Measurements from ENCODE around the gene FARS2. TPM values are rescaled to one million over a fixed set of nuclear protein-coding genes. Genes with fewer than 3 reads are reported as not detected.
A peak's percentile ranks its signal among the peaks of the same experiment; 100 is the strongest.

The FARS2 gene
- polyA plus RNA-seq, 1 donor (not counting 4 experiments of a cell fraction or from before 2014, with no cell fraction given), result 21.3 TPM

- no peak overlapping the region for H3K4me3 ChIP-seq (ENCODE audit: control insufficient read depth in 2 of 3, extremely low read depth in 1 of 3, insufficient read depth in 2 of 3, low read depth in 1 of 3, low read length in 3 of 3)
- dilution Hi-C loops (cut with MboI; ENCODE audit: extremely low pct_ligation_motif_present, low sequenced_read_pairs), result no loop called here
- TF ChIP-seq CTCF (optimal IDR thresholded peaks at IDR 0.05 in 1 of 3, IDR thresholded peaks at IDR 0.05 in 1 of 3, conservative IDR thresholded peaks at IDR 0.05 in 1 of 3; ENCODE audit: extremely low read depth in 1 of 3, insufficient read depth in 2 of 3, low read length in 3 of 3) (no peak), EZH2 (IDR thresholded peaks at IDR 0.05; ENCODE audit: low read length) (no peak)
Measured at GRCh38 chr6:5478380-5478779, 217.1 kb downstream of the FARS2 start.

GRCh38 chr6:5481033-5481432 is 219.7 kb downstream of the FARS2 start:
- Histone ChIP-seq H3K9me1 (ENCODE audit: control insufficient read depth, extremely low read depth, insufficient read depth, low read length) (no peaks in the 10 kb centered on the region), H3K27ac (ENCODE audit: control insufficient read depth, insufficient read depth, low read length) (no peak overlapping the region), H3K9me3 (ENCODE audit: control insufficient read depth, low read depth, low read length) (no peaks in the 10 kb centered on the region), H3K27me3 (ENCODE audit: control insufficient read depth, extremely low read depth, insufficient read depth, low read length) (no peaks in the 10 kb centered on the region), H2AFZ (ENCODE audit: control insufficient read depth, low read length) (peak overlapping the region; percentile 53), H3K9ac (ENCODE audit: control insufficient read depth, extremely low read depth, insufficient read depth, low read length) (no peak overlapping the region), H4K20me1 (ENCODE audit: control insufficient read depth, extremely low read depth, insufficient read depth, low read length) (no peaks in the 10 kb centered on the region), H3K36me3 (ENCODE audit: control insufficient read depth in 2 of 2, extremely low read depth in 1 of 2, insufficient read depth in 2 of 2, low read length in 2 of 2) (no peaks in the 10 kb centered on the region), H3K4me2 (ENCODE audit: control insufficient read depth, extremely low read depth, insufficient read depth, low read depth, low read length) (peak overlapping the region; percentile 35), H3K4me3 (ENCODE audit: control insufficient read depth in 2 of 3, extremely low read depth in 1 of 3, insufficient read depth in 2 of 3, low read depth in 1 of 3, low read length in 3 of 3) (no peak overlapping the region), H3K4me1 (ENCODE audit: control insufficient read depth, extremely low read depth, insufficient read depth, low read length) (no peaks in the 10 kb centered on the region), H3K79me2 (ENCODE audit: control insufficient read depth, insufficient read depth, low read length) (no peaks in the 10 kb centered on the region)
- dilution Hi-C loops (cut with MboI; ENCODE audit: extremely low pct_ligation_motif_present, low sequenced_read_pairs), result no loop called here
- FAIRE-seq (no peak), DNase-seq (ENCODE audit: low read depth, low spot score) (no peak)
- TF ChIP-seq EZH2 (IDR thresholded peaks at IDR 0.05; ENCODE audit: low read length) (no peak), CTCF (optimal IDR thresholded peaks at IDR 0.05 in 1 of 3, IDR thresholded peaks at IDR 0.05 in 1 of 3, conservative IDR thresholded peaks at IDR 0.05 in 1 of 3; ENCODE audit: extremely low read depth in 1 of 3, insufficient read depth in 2 of 3, low read length in 3 of 3) (no peak)

More at GRCh38 chr6:5478380-5478779, 217.1 kb downstream of the FARS2 start:
- Histone ChIP-seq H3K4me1 (ENCODE audit: control insufficient read depth, extremely low read depth, insufficient read depth, low read length) (no peaks in the 10 kb centered on the region), H3K27ac (ENCODE audit: control insufficient read depth, insufficient read depth, low read length) (no peak overlapping the region), H2AFZ (ENCODE audit: control insufficient read depth, low read length) (no peak overlapping the region), H3K9me1 (ENCODE audit: control insufficient read depth, extremely low read depth, insufficient read depth, low read length) (no peaks in the 10 kb centered on the region), H4K20me1 (ENCODE audit: control insufficient read depth, extremely low read depth, insufficient read depth, low read length) (no peaks in the 10 kb centered on the region), H3K9ac (ENCODE audit: control insufficient read depth, extremely low read depth, insufficient read depth, low read length) (no peak overlapping the region), H3K27me3 (ENCODE audit: control insufficient read depth, extremely low read depth, insufficient read depth, low read length) (no peaks in the 10 kb centered on the region), H3K36me3 (ENCODE audit: control insufficient read depth in 2 of 2, extremely low read depth in 1 of 2, insufficient read depth in 2 of 2, low read length in 2 of 2) (no peaks in the 10 kb centered on the region), H3K79me2 (ENCODE audit: control insufficient read depth, insufficient read depth, low read length) (no peaks in the 10 kb centered on the region), H3K9me3 (ENCODE audit: control insufficient read depth, low read depth, low read length) (no peaks in the 10 kb centered on the region), H3K4me2 (ENCODE audit: control insufficient read depth, extremely low read depth, insufficient read depth, low read depth, low read length) (no peak overlapping the region)
- FAIRE-seq, result no peak
- no peak for DNase-seq (ENCODE audit: low read depth, low spot score)
